AG09319 (cell line): ENCODE data around the gene KPNA4.

Experiments used
- DNase-seq: peaks from one replicate; pipeline ENCODE4 v3.0.0-alpha.2; 2010; ENCODE audit warnings: low read depth; ENCODE audit errors: extremely low read depth
- CTCF ChIP-seq: IDR thresholded peaks from 2 replicates; pipeline ENCODE4 v1.5.1; 2011; ENCODE audit warnings: low read depth, mild to moderate bottlenecking, inconsistent platforms, low read length, moderate library complexity

The KPNA4 gene

GRCh38 chr3:160569894-160570652 is 4.7 kb upstream of the KPNA4 start:
- TF ChIP-seq CTCF = no peak
- DNase-seq = no peak

GRCh38 chr3:160568989-160569388 is 3.6 kb upstream of the KPNA4 start:
- DNase-seq = no peak
- no peak for TF ChIP-seq CTCF

- TF ChIP-seq CTCF = no peak
- no peak for DNase-seq
Measured at GRCh38 chr3:160567774-160568173, 2.4 kb upstream of the KPNA4 start.

- DNase-seq = no peak
- TF ChIP-seq CTCF = no peak
Measured at GRCh38 chr3:160566499-160566898, 1.1 kb upstream of the KPNA4 start.

GRCh38 chr3:160564949-160565441 is 376 bp downstream of the KPNA4 start:
- DNase-seq = peak; percentile 28
- TF ChIP-seq CTCF = no peak

GRCh38 chr3:160564258-160564911 is 986 bp downstream of the KPNA4 start:
- no peak for TF ChIP-seq CTCF
- no peak for DNase-seq

GRCh38 chr3:160562952-160563351 is 2.4 kb downstream of the KPNA4 start:
- no peak for TF ChIP-seq CTCF
- DNase-seq = no peak
